ENCODE measurements around the gene SAP30BP. TPM values are rescaled to one million over a fixed set of nuclear protein-coding genes. Genes with fewer than 3 reads are reported as not detected.

Gene SAP30BP
- total RNA-seq, 4 donors from 2014 or later = 33.9 to 72.7 (median 44.4) TPM

DNA sequence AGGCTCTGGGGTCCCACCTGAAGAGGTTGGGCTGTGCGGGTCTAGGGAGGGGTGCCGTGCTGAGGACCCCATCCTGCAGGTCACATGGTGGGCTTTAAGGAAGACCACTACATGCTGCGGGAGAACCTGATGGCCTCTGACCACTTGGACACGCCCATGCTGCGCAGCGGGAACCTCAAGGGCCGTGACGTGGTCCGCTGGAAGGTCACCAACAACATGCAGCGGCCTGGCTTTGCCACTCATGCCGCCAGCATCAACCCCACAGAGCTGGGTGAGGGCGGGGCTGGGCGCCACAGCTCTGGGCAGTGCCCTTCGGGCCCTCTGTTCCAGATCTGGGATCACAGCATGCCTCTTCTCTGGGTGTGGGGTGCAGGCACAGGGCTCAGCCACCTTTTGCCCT is 72.7 kb downstream of the SAP30BP start:
- peaks cover 0 to 5% (median 3%) of the 10 kb centered on the region in 3 donors for H3K4me1 ChIP-seq
- TF ChIP-seq, protein P1, sequence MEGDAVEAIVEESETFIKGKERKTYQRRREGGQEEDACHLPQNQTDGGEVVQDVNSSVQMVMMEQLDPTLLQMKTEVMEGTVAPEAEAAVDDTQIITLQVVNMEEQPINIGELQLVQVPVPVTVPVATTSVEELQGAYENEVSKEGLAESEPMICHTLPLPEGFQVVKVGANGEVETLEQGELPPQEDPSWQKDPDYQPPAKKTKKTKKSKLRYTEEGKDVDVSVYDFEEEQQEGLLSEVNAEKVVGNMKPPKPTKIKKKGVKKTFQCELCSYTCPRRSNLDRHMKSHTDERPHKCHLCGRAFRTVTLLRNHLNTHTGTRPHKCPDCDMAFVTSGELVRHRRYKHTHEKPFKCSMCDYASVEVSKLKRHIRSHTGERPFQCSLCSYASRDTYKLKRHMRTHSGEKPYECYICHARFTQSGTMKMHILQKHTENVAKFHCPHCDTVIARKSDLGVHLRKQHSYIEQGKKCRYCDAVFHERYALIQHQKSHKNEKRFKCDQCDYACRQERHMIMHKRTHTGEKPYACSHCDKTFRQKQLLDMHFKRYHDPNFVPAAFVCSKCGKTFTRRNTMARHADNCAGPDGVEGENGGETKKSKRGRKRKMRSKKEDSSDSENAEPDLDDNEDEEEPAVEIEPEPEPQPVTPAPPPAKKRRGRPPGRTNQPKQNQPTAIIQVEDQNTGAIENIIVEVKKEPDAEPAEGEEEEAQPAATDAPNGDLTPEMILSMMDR (IDR thresholded peaks at IDR 0.05) = no peak
- no peak for TF ChIP-seq POLR2A (IDR thresholded peaks at IDR 0.05)
- H3K4me3 ChIP-seq = no peak overlapping the region
- H3K27ac ChIP-seq = no peak overlapping the region
- H3K9me3 ChIP-seq = no peaks in the 10 kb centered on the region
- intact Hi-C loops (cut with DNase I) = no loop called here
- DNase-seq = no peak
- WGBS, 2 donors = 91% methylated on average over 9 of the region's 14 CpGs; no CpG with 5 or more reads in 1 of the 2 donors
- H3K36me3 ChIP-seq = peaks cover 7 to 99% (median 45%) of the 10 kb centered on the region in 3 donors
- no peaks in the 10 kb centered on the region for H3K27me3 ChIP-seq

DNA sequence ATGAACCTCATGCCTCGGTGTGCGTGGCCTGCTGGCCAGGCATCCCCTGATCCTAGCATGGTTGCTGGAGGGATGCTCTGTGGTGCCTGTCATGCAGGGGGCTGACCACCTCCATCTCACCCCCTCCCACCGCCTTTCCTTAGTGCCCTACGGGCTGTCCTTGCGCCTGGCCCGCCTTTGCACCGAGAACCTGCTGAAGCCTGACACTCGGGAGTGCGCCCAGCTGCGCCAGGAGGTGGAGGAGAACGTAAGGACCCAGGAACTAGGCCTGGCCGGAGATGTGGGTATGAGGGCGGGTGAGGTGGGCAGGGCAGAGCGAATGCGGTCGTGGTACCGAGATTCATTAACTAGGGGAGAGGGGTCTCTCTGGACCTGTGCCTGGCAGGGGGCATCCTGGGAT is 73.1 kb downstream of the SAP30BP start:
- H3K36me3 ChIP-seq = peaks cover 7 to 99% (median 45%) of the 10 kb centered on the region in 3 donors
- intact Hi-C loops (cut with DNase I) = no loop called here
- H3K9me3 ChIP-seq = no peaks in the 10 kb centered on the region
- no peaks in the 10 kb centered on the region for H3K27me3 ChIP-seq
- peaks cover 0 to 5% (median 3%) of the 10 kb centered on the region in 3 donors for H3K4me1 ChIP-seq
- DNase-seq = no peak
- H3K4me3 ChIP-seq = no peak overlapping the region
- H3K27ac ChIP-seq = no peak overlapping the region
- TF ChIP-seq, protein P1 (IDR thresholded peaks at IDR 0.05) = no peak
- no peak for TF ChIP-seq POLR2A (IDR thresholded peaks at IDR 0.05)
- WGBS, 2 donors = 96 to 100% methylated on average over 2 to 7 of the region's 17 CpGs

DNA sequence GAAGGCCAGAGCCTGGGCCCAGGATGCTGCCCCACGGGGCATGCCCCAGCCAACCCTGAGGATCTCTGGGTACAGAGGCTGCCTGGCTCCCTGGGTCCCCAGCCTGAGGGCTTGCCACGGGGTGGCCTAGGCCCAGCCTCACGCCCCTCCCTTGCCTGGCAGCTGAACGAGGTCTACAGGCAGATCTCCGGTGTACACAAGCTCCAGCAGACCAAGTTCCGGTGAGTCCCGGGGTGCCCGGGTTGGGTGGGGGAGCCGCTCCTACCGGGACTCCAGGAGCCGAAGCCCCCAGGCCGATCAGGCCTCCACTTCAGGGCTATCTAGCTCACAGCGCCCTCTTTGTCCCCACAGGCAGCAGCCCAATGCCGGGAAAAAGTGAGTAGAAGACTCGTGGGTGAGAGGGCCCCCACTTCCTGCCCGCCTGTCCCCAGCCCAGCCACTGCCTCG is 73.5 kb downstream of the SAP30BP start:
- Histone ChIP-seq H3K4me1 (peaks cover 0 to 5% (median 3%) of the 10 kb centered on the region in 3 donors), H3K27ac (no peak overlapping the region), H3K36me3 (peaks cover 7 to 99% (median 45%) of the 10 kb centered on the region in 3 donors), H3K27me3 (no peaks in the 10 kb centered on the region), H3K9me3 (no peaks in the 10 kb centered on the region), H3K4me3 (no peak overlapping the region)
- 76 to 80% methylated on average over 3 to 4 of the region's 17 CpGs for WGBS, 2 donors
- no peak for DNase-seq
- TF ChIP-seq, protein P1 (IDR thresholded peaks at IDR 0.05) = no peak
- TF ChIP-seq POLR2A (IDR thresholded peaks at IDR 0.05) = no peak
- intact Hi-C loops (cut with DNase I) = no loop called here

DNA sequence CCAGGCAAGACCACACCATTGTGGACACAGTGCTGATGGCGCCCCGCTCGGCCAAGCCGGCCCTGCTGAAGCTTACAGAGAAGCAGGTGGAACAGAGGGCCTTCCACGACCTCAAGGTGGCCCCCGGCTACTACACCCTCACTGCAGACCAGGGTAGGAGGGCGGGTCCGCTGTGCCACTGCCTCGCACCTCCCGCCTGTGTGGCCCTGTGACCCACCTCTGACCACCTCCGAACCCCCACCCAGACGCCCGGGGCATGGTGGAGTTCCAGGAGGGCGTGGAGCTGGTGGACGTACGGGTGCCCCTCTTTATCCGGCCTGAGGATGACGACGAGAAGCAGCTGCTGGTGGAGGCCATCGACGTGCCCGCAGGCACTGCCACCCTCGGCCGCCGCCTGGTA is 75.2 kb downstream of the SAP30BP start:
- Histone ChIP-seq H3K36me3 (peaks cover 7 to 97% (median 29%) of the 10 kb centered on the region in 3 donors), H3K27me3 (no peaks in the 10 kb centered on the region), H3K9me3 (no peaks in the 10 kb centered on the region), H3K4me3 (no peak overlapping the region), H3K27ac (no peak overlapping the region), H3K4me1 (peaks cover 0 to 9% (median 3%) of the 10 kb centered on the region in 3 donors)
- no peak for DNase-seq
- WGBS, 2 donors = 80 to 82% methylated on average over 2 to 6 of the region's 25 CpGs
- intact Hi-C loops (cut with DNase I) = no loop called here
- no peak for TF ChIP-seq POLR2A (IDR thresholded peaks at IDR 0.05)
- TF ChIP-seq, protein P1 (IDR thresholded peaks at IDR 0.05) = no peak

DNA sequence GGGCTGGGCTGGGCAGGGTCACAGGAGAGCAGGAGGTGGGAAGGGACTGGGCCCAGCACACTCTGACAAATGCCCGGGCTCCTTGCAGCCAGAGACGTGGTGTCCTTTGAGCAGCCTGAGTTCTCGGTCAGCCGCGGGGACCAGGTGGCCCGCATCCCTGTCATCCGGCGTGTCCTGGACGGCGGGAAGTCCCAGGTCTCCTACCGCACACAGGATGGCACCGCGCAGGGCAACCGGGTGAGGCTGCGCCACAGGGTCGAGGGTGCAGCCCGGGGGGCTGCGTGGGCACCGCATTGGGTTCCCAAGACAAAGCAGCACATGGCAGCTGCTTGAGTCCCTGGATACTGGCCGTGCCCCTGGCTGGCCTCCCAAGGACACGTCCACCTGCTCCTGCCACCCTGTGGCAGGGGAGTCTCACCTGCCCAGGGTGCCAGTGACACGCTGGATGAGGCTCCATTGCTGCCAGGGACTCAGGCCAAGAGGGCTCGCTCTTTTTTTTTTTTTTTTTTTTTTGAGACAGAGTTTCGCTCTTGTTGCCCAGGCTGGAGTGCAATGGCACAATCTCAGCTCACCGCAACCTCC is 76.6 kb downstream of the SAP30BP start:
- Histone ChIP-seq H3K4me1 (peaks cover 0 to 19% (median 3%) of the 10 kb centered on the region in 3 donors), H3K27me3 (no peaks in the 10 kb centered on the region), H3K4me3 (no peak overlapping the region), H3K9me3 (no peaks in the 10 kb centered on the region), H3K36me3 (peaks cover 7 to 94% (median 26%) of the 10 kb centered on the region in 3 donors), H3K27ac (no peak overlapping the region)
- TF ChIP-seq POLR2A (IDR thresholded peaks at IDR 0.05) = no peak
- TF ChIP-seq, protein P1 (IDR thresholded peaks at IDR 0.05) = no peak
- WGBS, 2 donors = 81 to 82% methylated on average over 4 to 5 of the region's 25 CpGs
- intact Hi-C loops (cut with DNase I) = no loop called here
- no peak for DNase-seq

Measured in esophagus squamous epithelium (tissue), 5 donors.